ENCODE data around the gene EML2. TPM values are rescaled to one million over a fixed set of nuclear protein-coding genes. Genes with fewer than 3 reads are reported as not detected.

The EML2 gene
- total RNA-seq, 1 experiment from 2014 or later: 110 TPM

DNA sequence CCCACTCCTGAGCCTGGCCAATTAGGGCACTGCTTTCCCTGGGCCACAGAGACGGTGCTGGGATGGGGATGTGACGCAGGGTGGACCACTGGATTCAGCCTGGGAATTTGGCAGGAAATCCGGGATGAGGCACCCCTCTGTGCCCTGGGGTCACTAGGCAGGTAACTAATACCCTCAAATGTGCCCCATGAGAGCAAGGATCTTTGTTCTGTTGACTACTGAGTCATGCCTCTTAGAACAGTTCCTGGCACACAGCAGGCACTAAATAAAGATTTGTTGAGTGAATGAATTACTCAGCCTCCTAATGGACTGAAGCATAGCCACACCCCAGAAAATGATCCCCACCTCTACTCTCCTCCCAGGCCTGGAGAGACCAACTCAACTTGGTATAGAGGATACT, 70.5 kb downstream of the EML2 start:
- DNase-seq (ENCODE audit: unreplicated experiment): peak; percentile 88
- BruUV-seq (replicated peaks): no TSS peak
- Mint-ChIP-seq H3K36me3 (ENCODE audit: insufficient read depth, unreplicated experiment) (no peaks in the 10 kb centered on the region), H3K9me3 (ENCODE audit: unreplicated experiment) (no peaks in the 10 kb centered on the region), H3K4me1 (ENCODE audit: insufficient read depth, unreplicated experiment) (peaks cover 25% of the 10 kb centered on the region), H3K27ac (ENCODE audit: low read depth, unreplicated experiment) (peak overlapping the region; percentile 78), H3K27me3 (ENCODE audit: insufficient read depth, unreplicated experiment) (no peaks in the 10 kb centered on the region), H3K4me3 (ENCODE audit: unreplicated experiment) (no peak overlapping the region)
- TF ChIP-seq, protein P1, sequence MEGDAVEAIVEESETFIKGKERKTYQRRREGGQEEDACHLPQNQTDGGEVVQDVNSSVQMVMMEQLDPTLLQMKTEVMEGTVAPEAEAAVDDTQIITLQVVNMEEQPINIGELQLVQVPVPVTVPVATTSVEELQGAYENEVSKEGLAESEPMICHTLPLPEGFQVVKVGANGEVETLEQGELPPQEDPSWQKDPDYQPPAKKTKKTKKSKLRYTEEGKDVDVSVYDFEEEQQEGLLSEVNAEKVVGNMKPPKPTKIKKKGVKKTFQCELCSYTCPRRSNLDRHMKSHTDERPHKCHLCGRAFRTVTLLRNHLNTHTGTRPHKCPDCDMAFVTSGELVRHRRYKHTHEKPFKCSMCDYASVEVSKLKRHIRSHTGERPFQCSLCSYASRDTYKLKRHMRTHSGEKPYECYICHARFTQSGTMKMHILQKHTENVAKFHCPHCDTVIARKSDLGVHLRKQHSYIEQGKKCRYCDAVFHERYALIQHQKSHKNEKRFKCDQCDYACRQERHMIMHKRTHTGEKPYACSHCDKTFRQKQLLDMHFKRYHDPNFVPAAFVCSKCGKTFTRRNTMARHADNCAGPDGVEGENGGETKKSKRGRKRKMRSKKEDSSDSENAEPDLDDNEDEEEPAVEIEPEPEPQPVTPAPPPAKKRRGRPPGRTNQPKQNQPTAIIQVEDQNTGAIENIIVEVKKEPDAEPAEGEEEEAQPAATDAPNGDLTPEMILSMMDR (IDR thresholded peaks at IDR 0.05; ENCODE audit: unreplicated experiment): no peak
- intact Hi-C loops (cut with micrococcal nuclease): loop anchor here (5.0 kb wide), 1 partner anchor 61 kb away; the partner anchor contains the start of gene VASP
- CTCF ChIA-PET: interaction anchor here (1.3 to 1.6 kb wide), 2 partner anchors 10 to 48 kb away, joined by 4 to 6 read pairs; no protein-coding TSS in a partner anchor
- POLR2A ChIA-PET: interaction anchor here (1.7 to 2.2 kb wide), 2 partner anchors 9 to 25 kb away, joined by 5 to 11 read pairs; no protein-coding TSS in a partner anchor

DNA sequence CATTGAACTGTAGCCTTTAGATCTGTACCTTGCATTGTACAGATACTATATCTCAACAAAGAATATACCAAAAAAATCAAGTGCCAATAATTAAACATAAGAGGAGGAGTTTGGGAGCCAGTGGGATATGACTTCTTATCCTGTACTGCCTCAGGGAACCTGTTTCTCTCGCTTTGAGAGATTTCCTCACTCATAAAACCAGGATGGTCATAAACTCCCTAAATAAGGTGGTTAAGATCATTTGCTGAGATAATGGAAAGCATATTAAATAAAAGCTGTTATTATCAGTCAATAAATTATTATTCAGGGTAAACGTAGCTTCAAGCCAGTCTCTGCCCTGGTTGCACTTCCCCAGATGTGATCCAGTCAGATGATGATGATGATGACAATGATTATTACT, 71.6 kb downstream of the EML2 start:
- no peak overlapping the region for H3K4me3 Mint-ChIP-seq (ENCODE audit: unreplicated experiment)
- BruUV-seq (replicated peaks): no TSS peak
- intact Hi-C loops (cut with micrococcal nuclease): loop anchor here (5.0 kb wide), 1 partner anchor 60 kb away; the partner anchor contains the start of gene VASP
- no peaks in the 10 kb centered on the region for H3K9me3 Mint-ChIP-seq (ENCODE audit: unreplicated experiment)
- no peaks in the 10 kb centered on the region for H3K36me3 Mint-ChIP-seq (ENCODE audit: insufficient read depth, unreplicated experiment)
- TF ChIP-seq, protein P1 (IDR thresholded peaks at IDR 0.05; ENCODE audit: unreplicated experiment): no peak
- peaks cover 25% of the 10 kb centered on the region for H3K4me1 Mint-ChIP-seq (ENCODE audit: insufficient read depth, unreplicated experiment)
- peak overlapping the region; percentile 41 for H3K27ac Mint-ChIP-seq (ENCODE audit: low read depth, unreplicated experiment)
- ChIA-PET CTCF (interaction anchor here (0.6 to 1.6 kb wide), 4 partner anchors 9 to 714 kb away, joined by 3 to 6 read pairs (median 3); no protein-coding TSS in a partner anchor), POLR2A (interaction anchor here (1.3 to 2.2 kb wide), 2 partner anchors 10 to 20 kb away, joined by 3 to 11 read pairs; no protein-coding TSS in a partner anchor)
- H3K27me3 Mint-ChIP-seq (ENCODE audit: insufficient read depth, unreplicated experiment): no peaks in the 10 kb centered on the region
- DNase-seq (ENCODE audit: unreplicated experiment): no peak

DNA sequence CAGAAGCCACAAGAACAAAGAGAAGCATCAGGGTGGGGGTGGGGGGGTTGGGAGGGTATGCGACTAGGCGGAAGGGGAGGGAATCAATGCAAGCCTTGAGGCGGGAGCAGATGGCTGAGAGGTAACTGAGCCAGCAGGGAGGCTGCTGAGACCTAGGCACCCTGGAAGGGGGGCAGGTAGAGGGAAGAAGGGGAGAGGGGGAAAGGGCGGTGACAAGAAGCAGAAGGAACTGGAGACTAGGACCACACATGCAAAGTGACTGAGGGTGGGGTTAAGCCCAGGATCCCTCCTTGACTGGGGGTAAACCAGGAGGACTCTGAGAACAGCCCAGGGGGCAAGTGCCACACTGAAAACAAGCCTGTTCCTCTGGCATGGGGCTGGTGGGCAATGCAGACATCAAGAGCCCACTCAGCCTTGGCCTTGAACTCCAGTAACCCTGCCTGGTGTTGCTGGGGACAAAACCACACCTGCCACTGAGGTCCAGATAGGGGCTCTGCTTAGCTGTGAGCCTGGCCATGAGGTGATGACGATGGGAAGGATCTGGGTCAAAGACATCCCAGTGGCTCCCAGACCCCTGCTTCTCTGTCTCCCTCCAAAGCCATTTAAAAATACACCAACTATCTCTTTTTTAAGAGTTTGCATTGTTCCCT, 74.9 kb downstream of the EML2 start:
- H3K27me3 Mint-ChIP-seq (ENCODE audit: insufficient read depth, unreplicated experiment): no peaks in the 10 kb centered on the region
- intact Hi-C loops (cut with micrococcal nuclease): no loop called here
- ChIA-PET POLR2A (no interaction called here), CTCF (interaction anchor here (0.7 kb wide), 1 partner anchor 13 kb away, joined by 3 read pairs; no protein-coding TSS in a partner anchor)
- H3K9me3 Mint-ChIP-seq (ENCODE audit: unreplicated experiment): no peaks in the 10 kb centered on the region
- peaks cover 15% of the 10 kb centered on the region for H3K4me1 Mint-ChIP-seq (ENCODE audit: insufficient read depth, unreplicated experiment)
- H3K27ac Mint-ChIP-seq (ENCODE audit: low read depth, unreplicated experiment): no peak overlapping the region
- peaks cover 8% of the 10 kb centered on the region for H3K36me3 Mint-ChIP-seq (ENCODE audit: insufficient read depth, unreplicated experiment)
- TF ChIP-seq, protein P1 (IDR thresholded peaks at IDR 0.05; ENCODE audit: unreplicated experiment): no peak
- no peak for DNase-seq (ENCODE audit: unreplicated experiment)
- BruUV-seq (replicated peaks): no TSS peak
- H3K4me3 Mint-ChIP-seq (ENCODE audit: unreplicated experiment): no peak overlapping the region

DNA sequence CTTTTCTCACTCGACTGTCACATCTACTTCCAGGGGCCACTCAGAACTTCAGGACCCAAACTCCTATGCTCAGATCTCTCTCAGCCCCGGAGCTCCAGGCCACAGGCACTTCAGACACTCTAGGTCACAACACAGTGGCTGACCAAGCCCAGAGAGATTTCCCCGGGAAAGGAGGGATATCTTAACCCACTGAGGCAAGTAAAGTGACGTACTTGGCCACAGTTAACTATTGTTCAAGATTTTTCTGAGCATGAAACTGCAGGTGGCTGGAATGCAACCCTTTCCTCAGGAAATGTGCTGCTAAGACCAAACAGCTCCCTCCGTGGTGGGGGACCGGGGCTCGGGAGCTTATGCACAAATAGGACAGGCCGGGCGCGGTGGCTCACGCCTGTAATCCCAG, 78.5 kb downstream of the EML2 start:
- no TSS peak for BruUV-seq (replicated peaks)
- intact Hi-C loops (cut with micrococcal nuclease): no loop called here
- no peaks in the 10 kb centered on the region for H3K4me1 Mint-ChIP-seq (ENCODE audit: insufficient read depth, unreplicated experiment)
- H3K27me3 Mint-ChIP-seq (ENCODE audit: insufficient read depth, unreplicated experiment): no peaks in the 10 kb centered on the region
- H3K36me3 Mint-ChIP-seq (ENCODE audit: insufficient read depth, unreplicated experiment): peaks cover 8% of the 10 kb centered on the region
- DNase-seq (ENCODE audit: unreplicated experiment): no peak
- H3K27ac Mint-ChIP-seq (ENCODE audit: low read depth, unreplicated experiment): no peak overlapping the region
- no peaks in the 10 kb centered on the region for H3K9me3 Mint-ChIP-seq (ENCODE audit: unreplicated experiment)
- ChIA-PET CTCF (interaction anchor here (0.6 to 1.5 kb wide), 4 partner anchors 9 to 565 kb away, joined by 3 to 6 read pairs (median 4); no protein-coding TSS in a partner anchor), POLR2A (no interaction called here)
- H3K4me3 Mint-ChIP-seq (ENCODE audit: unreplicated experiment): no peak overlapping the region
- TF ChIP-seq, protein P1 (IDR thresholded peaks at IDR 0.05; ENCODE audit: unreplicated experiment): no peak
